GM18520 (cell line): Measurements from ENCODE around the gene B3GALT6.
"Not testable (repeated sequence)": the region's sequence is repeated elsewhere in the genome, so short reads cannot be mapped to it uniquely, and the experiment has no call there.

Experiments
- ATAC-seq: cut with Tn5 transposase; IDR thresholded peaks from one replicate; pipeline ENCODE4 v1.9.1; 2021; ENCODE audit not compliant: unreplicated experiment

The B3GALT6 gene

GRCh38 chr1:1242461-1243265, 10.6 kb downstream of the B3GALT6 start:
- no peak for ATAC-seq

GRCh38 chr1:1243266-1243660, 11.2 kb downstream of the B3GALT6 start:
- no peak for ATAC-seq

- ATAC-seq, result no peak
These were observed 11.8 kb downstream of the B3GALT6 start for GRCh38 chr1:1243807-1244191.

- no peak for ATAC-seq
These were observed 12.3 kb downstream of the B3GALT6 start for GRCh38 chr1:1244192-1244811.

- ATAC-seq, result no peak
These were observed 13.3 kb downstream of the B3GALT6 start for GRCh38 chr1:1245178-1245816.

- no peak for ATAC-seq
These were observed 14.0 kb downstream of the B3GALT6 start for GRCh38 chr1:1245817-1246576.

- no peak for ATAC-seq
These were observed 14.7 kb downstream of the B3GALT6 start, which contains the start of gene C1QTNF12 for GRCh38 chr1:1246577-1247340. Gene C1QTNF12, minus strand, starts transcription at chr1:1246722. Its CDS starts 32 bp downstream, at chr1:1246690.

- no peak for ATAC-seq
These were observed 15.4 kb downstream of the B3GALT6 start for GRCh38 chr1:1247341-1247913.

GRCh38 chr1:1248009-1248913, 16.2 kb downstream of the B3GALT6 start:
- ATAC-seq, result not testable (repeated sequence)

- ATAC-seq, result no peak
These were observed 18.8 kb downstream of the B3GALT6 start for GRCh38 chr1:1250786-1251284.

GRCh38 chr1:1253314-1253713, 21.3 kb downstream of the B3GALT6 start:
- no peak for ATAC-seq

GRCh38 chr1:1253972-1254666, 22.1 kb downstream of the B3GALT6 start:
- no peak for ATAC-seq

GRCh38 chr1:1254667-1254998, 22.6 kb downstream of the B3GALT6 start:
- ATAC-seq, result no peak

GRCh38 chr1:1255078-1255477, 23.0 kb downstream of the B3GALT6 start:
- no peak for ATAC-seq

- ATAC-seq, result no peak
These were observed 23.6 kb downstream of the B3GALT6 start for GRCh38 chr1:1255611-1256010.

GRCh38 chr1:1256956-1257871, 25.2 kb downstream of the B3GALT6 start:
- no peak for ATAC-seq

GRCh38 chr1:1259119-1259488, 27.1 kb downstream of the B3GALT6 start:
- no peak for ATAC-seq
